Activated CD4-positive, alpha-beta T cell treated with anti-CD3 and anti-CD28 coated beads, Interleukin-2, amount 50 U/mL, for 4 hours (primary cell): ENCODE results near the gene THRAP3.
"Not testable (repeated sequence)": the region's sequence is repeated elsewhere in the genome, so short reads cannot be mapped to it uniquely, and the experiment has no call there.

ENCODE experiments used
- DNase-seq, 2 experiments: peaks; one replicate each; pipeline ENCODE4 v3.0.0-alpha.2; 2020

Gene THRAP3

DNA sequence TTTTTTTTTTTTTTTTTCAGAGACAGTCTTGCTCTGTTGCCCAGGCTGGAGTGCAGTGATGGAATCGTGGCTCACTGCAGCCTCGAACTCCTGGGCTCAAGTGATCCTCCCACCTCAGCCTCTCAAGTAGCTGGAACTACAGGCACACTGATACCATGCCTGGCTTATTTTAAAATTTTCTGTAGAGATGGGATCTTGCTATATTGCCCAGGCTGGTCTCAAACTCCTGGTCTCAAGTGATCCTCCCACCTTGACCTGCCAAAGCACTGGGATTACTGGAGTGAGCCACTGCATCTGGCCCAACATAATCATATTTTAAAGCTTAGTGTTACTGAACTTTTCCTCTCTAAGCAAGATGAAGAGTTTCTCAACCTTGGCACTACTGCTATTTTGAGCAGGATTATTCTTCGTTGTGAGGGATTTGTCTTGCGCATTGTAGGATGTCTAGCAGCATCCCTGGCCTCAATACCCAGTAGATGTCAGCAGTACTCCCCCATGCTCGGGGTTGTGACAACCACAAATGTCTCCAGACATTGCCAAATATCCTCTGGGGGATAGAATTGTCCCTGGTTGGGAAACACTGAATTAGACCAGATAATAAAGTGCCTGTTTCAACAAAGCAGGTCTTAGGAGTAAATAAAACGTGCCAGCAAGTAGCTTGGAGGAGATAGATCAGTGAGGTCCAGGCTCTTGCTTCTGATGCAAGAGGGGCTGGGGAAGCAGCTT is 15.1 kb upstream of the THRAP3 start:
- DNase-seq: no peak

DNA sequence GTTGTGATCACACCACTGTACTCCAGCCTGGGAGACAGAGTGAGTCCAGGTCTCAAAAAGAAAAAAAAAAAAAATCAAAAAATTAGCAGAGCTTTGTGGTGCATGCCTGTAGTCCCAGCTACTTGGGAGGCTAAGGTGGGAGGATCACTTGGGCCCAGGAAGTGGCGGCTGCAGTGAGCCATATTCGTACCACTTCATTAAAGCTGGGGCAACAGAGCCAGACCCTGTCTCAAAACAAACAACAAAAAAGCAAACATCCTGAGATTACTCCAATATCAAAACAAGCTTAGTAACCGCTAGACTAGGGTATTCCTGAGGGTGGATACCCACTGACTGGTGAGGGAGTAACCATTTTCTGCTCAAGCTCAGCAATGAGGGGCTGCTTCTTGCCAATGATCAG is 12.9 kb upstream of the THRAP3 start:
- no peak for DNase-seq

DNA sequence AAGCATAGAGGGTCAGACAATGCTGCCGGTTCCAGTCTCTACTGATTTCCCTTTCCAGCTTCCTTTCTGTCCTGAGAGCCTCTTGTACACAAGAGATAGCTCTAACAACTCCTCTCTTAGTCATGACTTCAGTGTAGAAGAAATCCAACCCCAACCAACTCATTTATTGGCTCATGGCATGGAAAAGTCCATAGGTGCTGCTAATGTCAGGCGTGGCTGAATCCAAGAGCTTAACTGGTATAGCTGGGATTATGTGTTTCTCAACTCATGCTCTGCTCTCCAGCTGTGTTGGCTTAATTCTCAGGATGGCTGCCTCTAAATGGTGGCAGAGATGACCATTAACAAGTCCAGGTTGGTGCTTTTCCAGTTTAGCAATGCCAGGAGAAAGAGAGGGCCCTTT is 12.4 kb upstream of the THRAP3 start:
- DNase-seq: no peak

DNA sequence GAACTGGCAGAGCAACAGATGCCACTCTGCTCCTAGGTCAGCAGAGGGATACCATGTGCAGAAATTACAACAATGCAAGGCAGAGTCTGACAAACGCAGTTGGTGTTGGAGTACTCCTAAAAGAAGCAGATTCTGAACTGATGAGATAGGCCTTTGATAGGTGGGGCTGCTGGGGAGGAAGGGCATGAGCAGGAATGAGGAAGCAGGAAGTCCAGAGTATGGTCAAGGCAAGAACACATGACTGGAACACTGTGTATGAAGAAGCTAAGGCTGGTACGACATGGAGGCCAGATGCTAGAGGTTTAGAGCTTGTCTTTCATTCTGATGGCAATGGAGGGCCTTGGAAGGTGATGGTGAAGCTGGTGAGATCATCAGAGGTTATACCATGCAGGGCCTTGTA is 11.5 kb upstream of the THRAP3 start:
- DNase-seq: no peak

DNA sequence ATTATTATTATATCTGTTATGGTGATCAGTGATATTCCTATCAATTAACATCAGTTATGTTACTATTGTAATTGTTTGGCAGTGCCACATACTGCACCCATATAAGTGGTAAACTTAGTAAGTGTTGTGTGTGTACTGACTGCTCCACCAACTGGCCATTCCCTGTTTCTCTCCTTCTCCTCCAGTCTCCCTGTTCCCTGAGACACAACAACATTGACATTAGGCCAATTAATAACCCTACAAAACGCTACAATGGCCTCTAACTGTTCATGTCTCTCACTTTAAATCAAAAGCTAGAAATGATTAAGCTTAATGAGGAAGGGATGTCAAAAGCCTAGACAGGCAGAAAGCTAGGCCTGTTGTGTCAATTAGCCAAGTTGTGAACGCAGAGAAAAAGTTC is 6.6 kb upstream of the THRAP3 start:
- DNase-seq: no peak

DNA sequence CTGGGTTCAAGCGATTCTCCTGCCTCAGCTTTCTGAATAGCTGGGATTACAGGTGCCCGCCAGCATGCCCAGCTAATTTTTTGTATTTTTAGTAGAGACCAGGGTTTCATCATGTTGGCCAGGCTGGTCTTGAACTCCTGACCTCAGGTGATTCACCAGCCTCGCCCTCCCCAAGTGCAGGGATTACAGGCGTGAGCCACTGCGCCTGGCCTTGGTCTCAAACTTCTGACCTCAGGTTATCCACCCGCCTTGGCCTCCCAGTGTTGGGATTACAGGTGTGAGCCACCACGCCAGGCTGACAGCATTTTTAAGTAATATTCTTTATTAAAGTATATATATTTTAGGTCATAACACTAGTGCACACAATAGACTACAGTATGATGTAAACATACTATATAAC is 2.3 kb upstream of the THRAP3 start:
- not testable (repeated sequence) for DNase-seq

DNA sequence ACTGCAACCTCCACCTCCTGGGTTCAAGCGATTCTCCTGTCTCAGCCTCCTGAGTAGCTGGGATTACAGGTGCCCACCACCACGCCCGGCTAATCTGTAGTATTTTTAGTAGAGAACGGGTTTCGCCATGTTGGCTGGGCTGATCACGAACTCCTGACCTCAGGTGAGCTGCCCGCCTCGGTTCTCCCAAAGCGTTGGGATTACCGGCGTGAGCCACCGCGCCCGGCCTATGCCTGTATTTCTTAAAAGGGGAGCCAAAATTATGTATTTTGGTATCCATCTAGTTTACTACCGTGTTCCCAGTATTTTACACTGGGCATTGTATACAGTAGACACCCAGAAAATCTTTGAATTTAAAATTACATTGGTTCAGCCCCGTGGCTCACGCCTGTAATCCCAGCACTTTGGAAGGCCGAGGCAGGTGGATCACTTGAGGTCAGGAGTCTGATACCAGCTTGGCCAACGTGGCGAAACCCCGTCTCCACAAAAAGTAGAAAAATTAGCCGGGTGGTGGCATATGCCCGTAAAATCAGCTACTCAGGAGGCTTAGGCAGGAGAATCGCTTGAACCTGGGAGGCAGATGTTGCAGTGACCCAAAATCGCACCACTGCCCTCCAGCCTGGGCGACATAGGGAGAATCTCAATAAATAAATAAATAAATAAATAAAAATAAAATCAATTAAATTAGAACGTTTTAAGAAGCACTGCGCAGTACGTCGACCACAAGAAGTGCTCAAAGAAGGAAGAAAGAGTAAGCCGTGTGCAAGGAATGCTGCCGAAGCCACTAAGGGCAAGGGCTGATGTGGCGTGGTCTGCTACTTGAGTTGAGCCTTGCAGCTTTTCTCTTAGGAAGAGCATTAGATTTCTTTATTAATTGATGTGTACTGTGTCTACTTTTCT is 1.5 kb upstream of the THRAP3 start:
- no peak for DNase-seq

DNA sequence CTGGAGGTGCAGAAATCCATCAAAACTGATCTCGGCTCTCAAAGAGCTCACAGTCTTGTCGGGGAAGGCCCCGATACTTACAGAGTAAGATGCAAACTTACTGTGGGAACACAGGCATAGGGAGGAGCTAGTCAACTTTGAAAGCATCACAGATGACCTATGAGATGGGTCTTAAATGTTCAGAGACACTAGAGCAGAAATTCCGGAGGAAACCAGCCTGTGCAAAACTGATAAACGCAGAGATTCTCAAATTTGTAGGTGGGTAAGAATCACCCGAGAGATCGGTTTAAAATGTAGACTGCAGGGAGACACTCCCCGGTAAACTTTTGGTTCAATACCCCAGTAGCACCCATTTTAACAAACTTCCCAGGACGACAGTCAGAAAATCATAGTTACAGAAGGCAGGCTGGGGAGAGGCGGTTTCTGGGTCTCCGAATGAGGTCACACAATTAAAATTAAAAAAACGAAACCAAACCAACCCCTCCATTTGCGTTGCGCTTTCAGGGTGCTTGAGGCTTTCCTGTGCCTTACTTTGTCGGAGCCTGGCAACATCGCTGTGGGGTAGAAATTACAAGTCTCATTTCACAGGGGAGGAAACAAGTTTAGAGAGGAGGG is 755 bp upstream of the THRAP3 start:
- DNase-seq: no peak

DNA sequence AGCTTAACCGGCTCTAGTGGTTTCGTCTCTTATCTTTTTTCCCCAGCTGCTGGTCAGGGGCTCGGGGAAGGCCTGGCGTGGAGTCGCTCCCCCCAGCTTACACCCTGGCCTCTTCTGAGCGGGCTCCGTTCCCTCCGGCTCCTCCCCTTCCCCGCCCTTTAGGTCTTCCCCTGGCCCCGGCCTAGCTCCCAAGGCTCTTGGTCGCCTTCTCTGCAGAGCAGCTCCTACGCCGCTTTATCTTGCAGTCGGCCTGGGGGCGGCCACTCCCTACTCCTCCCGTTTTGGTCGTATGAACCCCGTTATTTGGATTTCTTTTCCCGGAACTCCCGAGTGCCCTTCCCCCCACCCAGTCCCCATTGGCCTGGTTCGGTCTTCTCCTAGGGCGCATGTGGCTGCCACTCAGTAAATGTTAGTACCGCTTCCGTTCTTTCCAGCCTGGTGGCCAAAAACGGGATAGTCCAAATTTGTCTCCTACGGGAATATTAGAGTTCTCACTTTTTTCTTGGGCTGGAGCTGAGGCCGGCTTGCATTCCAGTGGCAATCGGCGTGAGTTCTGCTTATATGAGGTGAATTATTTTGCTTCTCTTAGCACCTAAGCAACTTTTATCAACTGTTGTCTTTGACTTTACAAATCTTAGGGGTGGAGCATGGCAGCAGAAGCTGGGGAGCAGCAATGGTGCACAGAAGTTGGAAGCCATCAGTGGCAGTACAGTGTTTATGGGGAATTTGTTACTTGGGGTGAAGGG is 467 bp downstream of the THRAP3 start:
- no peak for DNase-seq

DNA sequence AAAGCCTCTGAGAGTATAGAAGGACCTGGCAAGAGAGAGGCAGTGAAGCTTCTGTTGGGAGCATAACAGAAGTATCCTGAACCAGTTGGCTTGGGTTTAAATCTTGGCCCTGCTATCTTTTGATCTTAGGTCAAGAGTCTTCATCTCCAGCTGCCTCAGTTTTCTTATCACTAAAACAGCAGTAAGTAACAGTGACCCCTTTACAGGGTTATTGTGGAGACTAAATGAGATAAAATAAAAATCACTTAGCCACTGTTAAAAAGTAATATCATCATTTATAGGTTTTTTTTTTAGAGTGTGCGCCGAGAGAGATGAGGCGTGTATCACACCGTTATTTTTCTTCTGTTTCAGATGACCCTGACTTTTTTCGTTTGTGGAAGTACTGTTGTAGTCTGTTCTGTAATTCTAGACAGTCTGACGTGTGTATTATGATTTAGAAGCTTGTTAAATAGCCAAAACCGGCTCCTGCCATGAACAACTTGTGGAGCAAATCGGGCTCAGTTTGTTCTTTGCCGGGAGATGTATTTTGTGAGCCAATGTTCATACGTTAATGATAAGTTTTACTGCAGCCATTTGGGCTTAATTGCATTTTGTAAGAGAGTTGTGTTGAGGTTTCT is 1.1 kb downstream of the THRAP3 start:
- no peak for DNase-seq

DNA sequence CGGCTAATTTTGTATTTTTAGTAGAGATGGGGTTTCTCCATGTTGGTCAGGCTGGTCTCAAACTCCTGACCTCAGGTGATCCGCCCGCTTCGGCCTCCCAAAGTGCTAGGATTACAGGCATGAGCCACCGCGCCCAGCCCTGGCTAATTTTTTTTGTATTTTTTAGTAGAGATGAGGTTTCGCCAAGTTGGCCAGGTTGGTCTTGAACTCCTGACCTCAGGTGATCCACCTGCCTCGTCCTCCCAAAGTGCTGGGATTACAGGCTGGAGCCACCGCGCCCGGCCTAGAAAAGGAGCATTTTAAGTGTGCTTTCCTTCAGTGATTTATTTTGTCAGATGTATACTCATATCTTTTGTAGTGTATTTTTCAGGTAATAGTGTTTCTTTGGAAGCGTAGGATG is 6.0 kb downstream of the THRAP3 start:
- not testable (repeated sequence) for DNase-seq

DNA sequence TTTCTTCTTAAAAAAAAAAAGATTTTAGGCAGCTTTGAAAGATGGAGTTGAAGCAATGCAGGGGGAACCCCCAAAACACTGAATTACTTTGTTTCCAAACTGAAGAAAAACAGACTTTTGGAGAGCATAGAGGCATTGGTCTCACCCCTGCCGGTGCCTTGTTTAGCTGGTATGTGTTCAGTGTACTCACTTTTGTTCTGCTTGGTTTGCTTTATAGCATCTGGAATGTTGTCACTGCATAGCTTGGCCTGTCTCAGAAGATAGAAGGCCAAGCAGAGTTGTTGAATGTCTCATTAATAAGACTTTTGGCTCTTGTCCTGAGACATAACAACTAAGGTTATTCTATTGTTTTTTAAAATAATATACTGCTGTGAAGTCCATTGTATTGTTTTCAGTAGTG is 6.9 kb downstream of the THRAP3 start:
- no peak for DNase-seq

DNA sequence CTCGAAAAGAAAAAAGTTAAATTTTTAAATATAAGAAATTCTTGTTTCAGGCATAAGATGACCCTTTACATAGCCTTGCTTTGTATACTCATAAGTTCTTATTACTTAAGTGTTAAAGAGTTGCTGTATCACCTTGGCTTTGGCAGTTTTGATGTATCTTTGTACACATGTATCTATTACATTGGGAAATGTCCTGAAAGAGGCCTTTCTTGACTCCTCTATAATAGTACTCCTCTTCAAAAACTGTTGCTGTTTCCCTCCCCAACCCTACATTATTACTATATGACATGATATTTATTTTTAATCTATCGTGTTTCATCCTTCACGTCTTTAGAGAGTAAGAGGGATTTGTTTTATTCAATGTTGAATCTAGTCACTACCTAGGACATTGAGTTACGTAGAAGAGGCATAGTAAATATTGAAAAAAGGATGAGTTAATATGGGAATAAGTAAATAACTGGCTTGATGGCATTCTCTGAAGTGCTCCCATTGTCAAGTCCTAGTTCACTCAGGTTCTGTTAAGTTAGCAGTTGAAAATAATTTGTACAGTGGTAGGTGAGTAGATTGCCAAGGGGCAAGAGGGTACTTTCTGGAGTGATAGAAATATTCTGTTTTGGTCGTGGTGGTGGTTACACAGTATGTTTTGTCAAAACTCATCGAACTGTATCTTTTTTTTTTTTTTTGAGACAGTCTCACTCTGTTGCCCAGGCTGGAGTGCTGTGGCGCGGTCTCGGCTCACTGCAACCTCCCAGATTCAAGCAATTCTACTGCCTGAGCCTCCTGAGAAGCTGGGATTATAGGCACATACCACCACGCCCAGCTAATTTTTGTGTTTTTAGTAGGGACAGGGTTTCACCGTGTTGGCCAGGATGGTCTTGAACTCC is 8.2 kb downstream of the THRAP3 start:
- DNase-seq: no peak

DNA sequence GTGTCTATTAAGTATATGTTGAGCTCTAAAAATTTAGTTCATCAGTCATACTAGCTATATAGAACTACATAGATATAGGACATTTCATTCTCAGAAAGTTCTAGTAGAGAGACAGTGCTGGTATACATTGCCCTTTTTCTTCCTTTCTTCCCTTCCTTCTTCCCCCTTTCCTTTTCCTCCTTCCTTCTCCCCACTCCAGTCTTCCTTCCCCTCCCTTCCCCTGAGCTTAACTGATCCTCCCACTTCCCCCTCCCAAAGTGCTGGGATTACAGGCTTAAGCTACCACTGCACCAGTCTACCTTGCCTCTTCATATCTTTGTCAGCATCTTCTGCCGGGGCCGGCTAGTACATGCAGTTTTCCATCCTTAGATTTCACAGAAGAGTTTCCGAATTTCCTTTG is 12.1 kb downstream of the THRAP3 start:
- DNase-seq: no peak

DNA sequence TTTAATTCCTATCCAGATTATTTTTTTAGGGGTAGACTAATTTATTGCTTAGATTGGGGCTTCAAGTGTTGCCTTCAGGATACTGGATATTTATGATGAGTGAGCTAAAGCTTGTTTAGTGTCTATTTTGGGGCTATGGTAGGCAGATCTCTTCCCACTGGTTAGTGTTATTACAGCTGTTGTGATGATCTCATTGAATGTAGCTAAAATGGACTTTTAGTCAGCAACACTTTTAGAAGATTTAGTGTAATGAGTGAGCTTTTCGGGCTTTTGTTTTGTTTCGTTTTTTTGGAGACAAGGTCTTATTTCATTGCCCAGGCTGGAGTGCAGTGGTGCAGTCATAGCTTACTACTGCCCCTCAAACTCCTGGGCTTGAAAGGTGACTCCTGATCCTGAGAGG is 14.2 kb downstream of the THRAP3 start:
- no peak for DNase-seq

DNA sequence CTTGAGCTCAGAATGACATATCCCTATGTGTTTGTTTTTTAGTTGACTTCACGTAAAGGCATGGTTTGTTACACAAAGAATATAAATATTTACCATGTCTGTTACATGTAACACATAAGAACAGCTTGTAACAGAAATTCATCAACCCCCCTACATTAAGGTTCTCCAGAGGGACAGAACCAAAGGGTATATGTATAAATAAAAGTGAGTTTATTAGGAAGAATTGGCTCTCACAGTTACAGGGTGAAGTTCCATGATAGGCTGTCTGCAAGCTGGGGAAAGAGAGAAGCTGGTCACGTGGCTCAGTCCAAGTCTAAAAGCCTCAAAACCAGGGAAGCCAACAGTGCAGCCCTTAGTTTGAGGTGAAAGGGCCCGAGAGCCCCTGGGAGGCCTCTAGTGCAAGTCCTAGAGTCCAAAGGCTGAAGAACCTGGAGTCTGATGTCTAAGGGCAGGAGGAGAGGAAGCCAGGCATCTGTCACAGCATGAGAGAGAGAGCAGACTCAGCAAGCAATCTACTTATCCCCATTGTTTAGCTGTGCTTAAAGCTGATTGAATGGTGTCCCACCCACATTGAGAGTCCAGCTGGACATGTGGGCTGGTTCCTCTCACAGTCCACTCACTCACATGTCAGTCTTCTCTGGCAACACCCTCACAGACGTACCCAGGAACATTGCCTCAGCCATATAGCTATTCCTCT is 15.8 kb downstream of the THRAP3 start:
- no peak for DNase-seq

DNA sequence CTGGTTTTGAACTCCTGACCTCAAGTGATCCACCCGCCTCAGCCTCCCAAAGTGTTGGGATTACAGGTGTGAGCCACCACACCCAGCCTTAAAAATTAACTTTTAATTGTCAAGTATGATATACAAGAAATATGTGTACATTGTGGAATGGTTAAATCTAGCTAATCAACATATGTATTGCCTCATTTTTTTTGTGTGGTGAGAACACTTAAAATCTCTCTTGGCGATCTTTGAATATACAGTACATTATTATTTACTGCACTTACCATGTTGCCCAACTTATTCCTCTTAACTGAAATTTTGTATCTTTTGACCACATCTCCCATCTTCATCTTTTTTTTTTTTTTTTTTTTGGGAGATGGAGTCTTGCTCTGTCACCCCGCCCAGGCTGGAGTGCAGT is 23.3 kb downstream of the THRAP3 start:
- DNase-seq: no peak

DNA sequence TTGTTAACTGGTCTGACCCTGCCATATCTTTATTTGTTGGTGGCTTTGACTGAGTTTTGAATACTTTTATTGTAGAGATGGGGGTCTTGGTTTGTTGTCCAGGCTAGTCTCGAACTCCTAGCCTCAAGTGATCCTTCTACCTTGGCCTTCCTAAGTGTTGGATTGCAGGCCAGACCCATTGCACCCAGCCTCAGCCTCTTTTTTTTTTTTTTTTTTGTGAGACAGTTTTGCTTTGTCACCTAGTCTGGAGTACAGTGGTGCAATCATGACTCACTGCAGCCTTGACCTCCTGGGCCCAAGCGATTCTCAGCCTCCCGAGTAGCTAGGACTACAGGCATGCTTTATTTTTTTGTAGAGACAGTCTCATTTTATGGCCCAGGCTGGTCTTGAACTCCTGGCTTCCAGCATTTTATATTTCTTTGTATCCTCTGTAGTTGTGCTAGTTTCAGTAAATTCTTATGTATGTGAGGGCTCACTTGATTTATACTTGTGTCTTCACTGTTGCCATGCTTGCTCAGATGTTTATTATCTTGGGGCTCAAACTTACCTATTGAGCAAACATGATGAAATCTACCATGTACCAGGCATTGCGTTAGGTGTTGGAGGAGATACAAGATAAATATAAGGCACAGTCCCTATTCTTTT is 24.1 kb downstream of the THRAP3 start:
- DNase-seq: no peak

DNA sequence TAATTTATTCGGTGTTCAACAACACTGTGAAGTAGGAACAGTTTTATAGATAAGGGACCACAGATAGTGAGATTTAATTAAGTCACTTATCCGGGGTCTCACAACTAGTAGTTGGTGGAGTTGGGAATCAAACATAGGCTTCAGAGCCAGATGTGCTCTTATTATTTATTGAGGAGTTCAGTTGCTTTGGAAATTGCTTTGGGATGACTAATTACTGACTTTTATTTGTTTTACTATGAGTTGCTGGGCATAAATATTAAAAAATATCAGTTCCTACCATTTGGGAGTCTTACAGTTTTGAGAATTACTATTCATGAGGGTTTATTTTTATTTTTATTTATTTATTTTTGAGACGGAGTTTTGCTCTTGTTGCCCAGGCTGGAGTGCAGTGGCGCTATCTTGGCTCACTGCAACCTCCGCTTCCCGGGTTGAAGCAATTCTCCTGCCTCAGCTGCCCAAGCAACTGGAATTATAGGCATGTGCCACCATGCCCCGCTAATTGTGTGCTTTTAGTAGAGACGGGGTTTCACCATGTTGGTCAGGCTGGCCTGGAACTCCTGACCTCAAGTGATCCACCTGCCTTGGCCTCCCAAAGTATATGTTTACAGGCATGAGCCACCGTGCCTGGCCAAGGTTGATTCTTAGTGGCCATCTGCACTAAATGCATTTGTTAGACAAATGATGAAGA is 27.7 kb downstream of the THRAP3 start:
- DNase-seq: no peak

DNA sequence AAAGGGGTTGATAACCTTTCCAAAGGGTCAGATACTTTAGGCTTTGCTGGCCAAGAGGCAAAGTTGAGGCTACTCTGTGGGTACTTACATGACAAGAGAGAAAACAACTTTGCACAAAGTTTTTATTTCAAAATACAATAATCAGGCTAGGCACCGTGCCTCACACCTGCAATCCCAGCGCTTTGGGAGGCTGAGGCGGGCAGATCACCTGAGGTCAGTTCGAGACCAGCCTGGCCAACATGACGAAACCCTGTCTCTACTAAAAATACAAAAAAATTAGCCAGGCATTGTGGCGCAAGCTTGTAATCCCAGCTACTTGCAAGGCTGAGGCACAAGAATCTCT is 28.2 kb downstream of the THRAP3 start:
- not testable (repeated sequence) for DNase-seq
